ENCODE results near the gene KRTAP10-6.
"Not testable (repeated sequence)": the region's sequence is repeated elsewhere in the genome, so short reads cannot be mapped to it uniquely, and the experiment has no call there.

KRTAP10-6 gene

GRCh38 chr21:44581158-44581557, 11.1 kb downstream of the KRTAP10-6 start:
- no peak overlapping the region for H3K4me3 ChIP-seq (ENCODE audit: low read length)
- TF ChIP-seq ZNF274 (IDR thresholded peaks at IDR 0.05; ENCODE audit: low read depth, low read length) = no peak

GRCh38 chr21:44580231-44580821, 12.0 kb downstream of the KRTAP10-6 start, which contains the start of gene KRTAP10-5:
Gene KRTAP10-5, minus strand, starts transcription at chr21:44580604. Its CDS starts 26 bp downstream, at chr21:44580578.
- not testable (repeated sequence) for H3K4me3 ChIP-seq (ENCODE audit: low read length)

GRCh38 chr21:44579833-44580144, 12.5 kb downstream of the KRTAP10-6 start:
- no peak for TF ChIP-seq ZNF274 (IDR thresholded peaks at IDR 0.05; ENCODE audit: low read depth, low read length)

GRCh38 chr21:44579056-44579832, 13.1 kb downstream of the KRTAP10-6 start:
- no peak for TF ChIP-seq ZNF274 (IDR thresholded peaks at IDR 0.05; ENCODE audit: low read depth, low read length)
- no peak overlapping the region for H3K4me3 ChIP-seq (ENCODE audit: low read length)

More at GRCh38 chr21:44579833-44580144, 12.5 kb downstream of the KRTAP10-6 start:
- no peak overlapping the region for H3K4me3 ChIP-seq (ENCODE audit: low read length)

GRCh38 chr21:44578371-44579055, 13.8 kb downstream of the KRTAP10-6 start:
- H3K4me3 ChIP-seq (ENCODE audit: low read length) = no peak overlapping the region
- no peak for TF ChIP-seq ZNF274 (IDR thresholded peaks at IDR 0.05; ENCODE audit: low read depth, low read length)

- H3K4me3 ChIP-seq (ENCODE audit: low read length) = no peak overlapping the region
- no peak for TF ChIP-seq ZNF274 (IDR thresholded peaks at IDR 0.05; ENCODE audit: low read depth, low read length)
Measured at GRCh38 chr21:44576025-44576420, 16.3 kb downstream of the KRTAP10-6 start.

- no peak overlapping the region for H3K4me3 ChIP-seq (ENCODE audit: low read length)
- TF ChIP-seq ZNF274 (IDR thresholded peaks at IDR 0.05; ENCODE audit: low read depth, low read length) = no peak
Measured at GRCh38 chr21:44575307-44576024, 16.8 kb downstream of the KRTAP10-6 start.

- H3K4me3 ChIP-seq (ENCODE audit: low read length) = no peak overlapping the region
- TF ChIP-seq ZNF274 (IDR thresholded peaks at IDR 0.05; ENCODE audit: low read depth, low read length) = no peak
Measured at GRCh38 chr21:44574457-44575306, 17.6 kb downstream of the KRTAP10-6 start.

GRCh38 chr21:44573630-44574456, 18.5 kb downstream of the KRTAP10-6 start, which contains the start of gene KRTAP10-4:
Gene KRTAP10-4, plus strand, starts transcription at chr21:44573729. Its CDS starts 30 bp downstream, at chr21:44573759.
- H3K4me3 ChIP-seq (ENCODE audit: low read length) = not testable (repeated sequence)

GRCh38 chr21:44572959-44573583, 19.2 kb downstream of the KRTAP10-6 start:
- no peak for TF ChIP-seq ZNF274 (IDR thresholded peaks at IDR 0.05; ENCODE audit: low read depth, low read length)
- H3K4me3 ChIP-seq (ENCODE audit: low read length) = no peak overlapping the region

- H3K4me3 ChIP-seq (ENCODE audit: low read length) = no peak overlapping the region
- no peak for TF ChIP-seq ZNF274 (IDR thresholded peaks at IDR 0.05; ENCODE audit: low read depth, low read length)
Measured at GRCh38 chr21:44571844-44572782, 20.2 kb downstream of the KRTAP10-6 start.
